ENCODE measurements around the gene PRDX6.

- TF ChIP-seq CTCF (IDR thresholded peaks at IDR 0.05) (no peak), EP300 (IDR thresholded peaks at IDR 0.05) (no peak), POLR2AphosphoS5 (IDR thresholded peaks at IDR 0.05) (no peak)
Measured at GRCh38 chr1:173484276-173484675, 7.1 kb downstream of the PRDX6 start.
